Activated CD8-positive, alpha-beta memory T cell treated with anti-CD3 and anti-CD28 coated beads for 1 hour (primary cell): ENCODE results near the gene GCG.

Experiments used
- DNase-seq, 2 donors: peaks; one replicate each; pipeline ENCODE4 v3.0.0-alpha.2; 2020; ENCODE audit warnings: low read depth in 1 of 2; ENCODE audit errors: extremely low read depth in 1 of 2

The GCG gene

DNA sequence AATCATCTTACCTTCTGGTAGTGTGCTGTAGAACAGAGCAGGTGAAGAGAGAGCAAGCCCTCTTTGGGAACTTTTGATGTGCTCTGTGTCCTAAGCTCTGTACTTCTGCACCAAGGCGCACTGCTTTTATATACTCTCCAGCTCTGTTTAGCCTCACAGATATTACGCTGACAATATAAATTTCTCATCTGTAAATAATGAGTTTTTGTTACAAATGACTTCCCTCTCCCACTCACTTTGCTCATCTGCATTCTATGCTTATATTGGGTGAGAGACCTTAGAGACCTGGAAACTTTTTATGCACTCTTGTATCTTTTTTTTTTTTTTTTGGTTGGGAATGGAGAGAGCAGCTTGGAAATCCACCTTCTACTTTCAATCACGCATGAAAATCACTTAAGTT is at the start of gene GCG:
Gene GCG (minus strand): TSS at position 101 of the 400 bp plus-strand sequence. CDS start 3,069 bp downstream, outside the sequence.
- DNase-seq = no peak

GRCh38 chr2:162200636-162201035 is 48.6 kb upstream of the GCG start:
- no peak for DNase-seq

- no peak for DNase-seq
Measured at GRCh38 chr2:162199913-162200312, 47.9 kb upstream of the GCG start.

DNA sequence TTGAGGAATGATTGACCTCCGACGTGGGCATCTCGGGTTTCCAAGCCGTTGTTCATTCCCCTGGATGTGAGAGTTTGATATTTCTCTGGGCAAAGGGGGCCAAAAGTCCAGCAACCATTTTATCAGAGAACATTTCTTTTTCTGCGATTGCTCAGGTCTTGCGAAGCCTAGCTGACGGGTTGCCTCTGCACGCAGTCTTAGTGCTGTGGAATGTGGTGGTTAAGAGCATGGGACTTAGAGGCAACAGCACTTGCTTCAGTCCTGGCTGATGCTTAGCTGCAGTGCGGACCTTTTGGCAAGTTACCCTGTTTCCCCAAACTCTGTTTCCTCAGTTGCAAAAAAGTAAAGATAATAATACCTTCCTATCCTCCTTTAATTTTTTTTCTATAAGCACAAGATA is 46.2 kb upstream of the GCG start:
- no peak for DNase-seq

DNA sequence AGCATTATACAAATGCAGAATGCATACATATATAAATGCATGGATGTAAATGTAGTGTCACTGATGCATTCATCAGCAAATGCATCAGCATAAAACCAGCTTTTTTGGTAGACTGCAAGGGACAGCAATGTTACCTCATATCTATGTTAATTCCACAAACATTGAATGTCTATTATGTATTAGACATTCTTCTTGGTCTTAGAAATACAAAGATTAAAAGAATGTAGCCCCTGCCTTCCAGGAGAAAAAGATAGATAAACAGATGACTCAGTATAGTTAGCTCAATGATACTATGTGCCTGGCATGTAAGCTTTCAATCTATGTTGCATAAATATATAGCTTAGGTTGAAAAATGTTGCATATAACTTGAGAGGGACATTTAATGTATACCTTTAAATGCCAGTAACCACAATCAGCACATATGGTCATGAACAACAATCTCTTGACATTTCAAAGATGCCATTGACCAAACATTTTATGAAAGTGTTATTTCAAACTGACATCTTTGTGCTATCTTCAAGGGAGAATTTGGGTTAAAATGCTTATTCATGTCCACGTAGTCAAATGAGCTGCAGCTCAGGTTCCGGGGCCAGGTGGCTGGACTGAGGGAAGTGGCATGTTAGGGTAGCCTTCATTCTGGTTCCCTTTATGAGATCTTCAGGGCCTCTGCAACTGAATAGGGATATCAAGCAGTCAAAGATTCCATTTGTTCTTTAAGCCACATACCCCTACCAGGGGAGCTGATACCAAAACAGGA is 45.2 kb upstream of the GCG start:
- DNase-seq = no peak

DNA sequence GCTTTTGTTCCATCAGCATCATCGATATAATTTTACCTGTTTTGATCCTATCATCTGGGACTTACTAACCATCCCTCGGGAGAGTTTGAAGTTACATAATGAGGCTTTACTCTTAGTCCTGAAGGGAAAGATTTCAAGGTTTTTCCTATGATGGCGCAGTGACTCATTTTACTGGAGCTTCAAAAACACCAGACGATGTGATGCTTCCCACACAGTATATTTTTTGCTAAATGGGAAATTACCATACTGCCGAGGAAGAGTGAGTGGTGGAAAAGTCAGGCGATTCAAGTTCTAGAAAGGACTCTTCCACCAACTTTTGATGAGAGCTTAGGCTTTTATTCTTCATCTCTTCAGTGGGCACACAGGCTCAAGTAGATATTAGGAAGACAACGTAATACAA is 44.6 kb upstream of the GCG start:
- no peak for DNase-seq

DNA sequence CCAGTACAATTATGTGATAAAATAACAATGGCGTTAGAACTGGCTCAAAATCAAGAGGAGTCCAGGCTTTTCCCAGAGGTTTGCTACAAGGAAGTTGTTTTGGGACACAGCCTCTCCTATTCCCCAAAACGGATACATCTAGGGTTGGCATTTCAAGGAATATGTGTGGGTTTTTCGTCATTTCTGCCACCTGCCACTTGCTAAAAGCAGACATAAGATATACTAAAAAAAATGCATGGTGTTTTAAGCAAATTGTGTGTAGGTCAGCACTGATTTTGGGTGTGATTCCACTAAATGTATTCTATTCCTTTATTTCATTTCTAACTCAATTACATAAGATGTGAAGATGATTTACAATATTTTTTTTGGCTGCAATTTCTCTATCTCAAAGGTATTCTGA is 36.4 kb upstream of the GCG start:
- no peak for DNase-seq

GRCh38 chr2:162185541-162186232 is 33.6 kb upstream of the GCG start:
- no peak for DNase-seq

GRCh38 chr2:162184821-162185450 is 32.9 kb upstream of the GCG start:
- DNase-seq = no peak

- DNase-seq = no peak
Measured at GRCh38 chr2:162184359-162184758, 32.3 kb upstream of the GCG start.

DNA sequence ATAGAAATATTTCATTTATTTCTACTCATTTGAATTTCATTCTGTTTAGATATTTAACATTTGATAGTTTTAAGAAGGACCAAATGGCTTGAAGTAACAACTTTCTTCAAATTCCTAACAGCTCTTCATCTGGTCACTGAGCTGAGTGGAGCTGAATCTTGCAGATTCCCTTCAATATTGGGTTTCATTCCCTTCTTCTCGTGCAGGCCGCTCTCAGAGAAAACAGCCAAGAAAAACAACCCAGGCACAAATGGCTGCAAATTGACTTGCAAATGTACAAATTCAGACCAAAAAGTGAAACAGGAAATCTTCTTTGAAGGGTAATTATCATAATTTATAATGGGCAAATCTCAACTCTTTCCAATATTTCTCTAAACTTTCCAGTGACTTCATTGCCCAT is 30.3 kb upstream of the GCG start:
- no peak for DNase-seq

GRCh38 chr2:162177301-162177700 is 25.3 kb upstream of the GCG start:
- DNase-seq = no peak

DNA sequence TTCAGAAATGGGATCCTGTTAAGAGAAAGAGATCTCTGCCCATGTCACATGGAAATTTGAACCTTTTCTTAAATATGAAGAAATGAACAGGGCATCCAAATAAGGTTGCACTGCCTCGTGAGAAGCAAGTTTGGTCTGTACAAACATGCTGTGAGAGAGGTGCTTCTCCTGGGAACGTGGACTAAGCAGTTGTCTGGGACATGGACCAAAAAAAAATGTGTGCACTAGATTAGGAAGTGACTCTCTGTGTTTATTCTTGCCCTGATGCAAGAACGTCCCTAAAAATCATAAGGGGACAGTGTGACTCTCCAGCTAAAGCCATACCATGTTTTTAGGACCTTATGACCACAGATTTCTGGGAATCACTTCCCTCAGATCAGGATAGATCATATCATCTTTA is 23.7 kb upstream of the GCG start:
- DNase-seq = no peak

GRCh38 chr2:162174746-162175145 is 22.7 kb upstream of the GCG start:
- DNase-seq = no peak

DNA sequence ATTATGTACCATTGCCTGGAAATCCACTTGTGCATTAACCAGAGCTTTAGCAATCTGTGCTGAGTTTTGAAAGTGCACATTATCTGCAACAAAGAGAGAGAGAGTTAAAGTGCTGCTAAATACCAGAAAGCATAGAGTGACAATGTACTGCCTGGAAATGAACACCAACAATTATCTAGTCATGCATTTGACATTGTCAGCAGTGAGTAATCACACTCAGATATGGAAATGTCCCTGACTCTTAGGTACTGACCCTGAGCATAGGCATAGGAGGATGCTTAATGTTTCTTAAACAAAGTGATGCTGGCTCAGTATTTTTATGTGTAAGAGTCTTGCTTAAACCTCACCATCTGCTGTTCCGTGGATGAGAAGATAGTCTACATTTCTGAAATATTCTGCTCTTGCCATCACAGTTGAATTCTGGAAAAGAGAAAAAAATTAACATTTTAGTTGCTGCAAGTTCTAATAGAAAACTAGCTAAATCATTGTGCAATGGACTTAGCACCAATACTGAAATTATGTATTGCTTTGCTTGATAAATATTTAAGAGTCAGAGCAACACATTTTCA is 20.8 kb upstream of the GCG start:
- DNase-seq = no peak

DNA sequence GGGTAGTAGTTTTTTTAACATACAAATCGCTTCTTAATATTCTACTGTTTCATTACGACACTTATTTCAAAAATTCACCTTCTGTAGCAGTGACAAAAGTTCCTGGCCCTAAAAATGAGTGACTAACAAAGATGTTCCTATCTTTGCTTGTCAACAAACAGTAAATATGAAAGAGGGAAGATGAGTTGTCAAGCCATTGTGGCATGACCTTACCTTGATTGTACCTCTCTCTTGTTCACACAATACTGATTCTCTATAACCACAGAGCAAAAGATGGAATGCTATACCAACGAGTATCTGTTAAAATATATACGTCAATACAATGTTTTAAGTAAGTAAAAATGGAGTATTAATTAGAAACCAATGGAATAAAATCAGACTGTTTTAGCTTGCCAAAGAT is 14.7 kb upstream of the GCG start:
- DNase-seq = no peak

DNA sequence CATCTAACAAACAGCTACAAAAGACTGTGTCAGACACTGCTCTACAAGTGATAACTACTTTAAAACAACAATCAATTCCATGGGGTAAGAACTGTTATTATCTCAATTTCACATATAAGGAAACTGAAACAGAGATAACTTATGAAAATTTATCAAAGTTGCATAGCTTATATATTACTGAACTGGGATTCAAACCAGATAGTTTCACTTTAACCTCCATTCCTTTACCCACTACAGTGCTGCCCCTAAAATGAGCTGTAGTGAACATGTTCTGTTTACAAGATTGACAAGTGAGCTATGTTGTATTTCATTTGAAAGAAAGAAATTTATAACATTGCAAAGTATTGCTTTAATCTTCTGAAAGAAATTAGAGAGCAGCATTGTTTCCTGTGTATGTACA is 14.1 kb upstream of the GCG start:
- DNase-seq = no peak

GRCh38 chr2:162164802-162165201 is 12.8 kb upstream of the GCG start:
- DNase-seq = no peak

DNA sequence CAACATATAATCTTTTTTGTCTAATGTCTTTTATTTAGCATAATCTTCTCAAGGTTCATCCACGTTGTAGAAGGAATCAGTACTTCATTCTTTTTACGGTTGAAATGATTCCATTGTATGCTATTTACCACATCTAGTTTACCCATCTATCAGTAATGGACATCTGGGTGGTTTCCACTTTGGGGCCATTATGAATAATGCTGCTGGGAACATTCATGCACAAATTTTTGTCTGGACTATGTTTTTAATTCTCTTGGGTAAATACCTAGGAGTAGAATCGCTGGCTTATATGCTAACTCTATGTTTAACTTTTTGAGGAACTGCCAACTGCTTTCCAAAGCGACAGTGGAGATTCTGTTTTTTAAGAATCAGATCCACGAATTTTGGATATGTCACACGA is 7.4 kb upstream of the GCG start:
- DNase-seq = no peak

DNA sequence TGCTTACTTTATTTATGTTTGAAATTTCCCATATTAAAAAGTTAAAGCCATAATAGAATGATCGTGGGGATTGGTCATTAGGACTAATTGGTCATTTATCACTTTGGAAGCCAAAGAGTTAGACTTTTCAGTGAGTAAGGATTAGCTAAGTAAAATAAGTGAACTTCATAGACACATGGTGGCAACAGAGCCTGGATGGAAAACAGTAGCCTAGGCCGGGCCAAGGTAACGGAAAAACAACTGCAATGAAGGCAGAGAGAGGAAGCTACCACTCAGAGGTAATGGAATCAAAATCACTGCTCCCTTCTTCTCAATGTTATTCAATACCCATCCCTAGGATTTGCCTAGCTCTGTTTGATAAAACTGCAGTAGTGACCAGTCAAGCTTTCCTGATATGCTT is 4.1 kb upstream of the GCG start:
- DNase-seq = no peak

- DNase-seq = no peak
Measured at GRCh38 chr2:162155093-162155492, 3.0 kb upstream of the GCG start.
